ENCODE data around the gene BANP. TPM values are rescaled to one million over a fixed set of nuclear protein-coding genes. Genes with fewer than 3 reads are reported as not detected.
"Not testable (repeated sequence)": the region's sequence is repeated elsewhere in the genome, so short reads cannot be mapped to it uniquely, and the experiment has no call there.

Gene BANP
- polyA plus RNA-seq, 3 donors from 2014 or later = 6.3 to 19.4 (median 10.2) TPM

GRCh38 chr16:88121391-88121790, 170.2 kb downstream of the BANP start:
- H3K27ac Mint-ChIP-seq; H3K9me3 Mint-ChIP-seq; DNase-seq; H3K36me3 Mint-ChIP-seq; H3K4me3 Mint-ChIP-seq; H3K27me3 Mint-ChIP-seq (ENCODE audit: low read depth in 3 of 3); H3K4me1 Mint-ChIP-seq: not testable (repeated sequence)

GRCh38 chr16:88121886-88122580, 170.8 kb downstream of the BANP start:
- Mint-ChIP-seq H3K36me3 (no peaks in the 10 kb centered on the region), H3K27ac (no peak overlapping the region), H3K9me3 (no peaks in the 10 kb centered on the region), H3K27me3 (ENCODE audit: low read depth in 3 of 3) (peaks cover 0 to 2% (median 1%) of the 10 kb centered on the region in 3 donors), H3K4me1 (no peaks in the 10 kb centered on the region), H3K4me3 (no peak overlapping the region)
- DNase-seq = no peak

Other genes starting within 250 kb of the BANP start
- gene KLHDC4, start 185.4 kb upstream of the BANP start, polyA plus RNA-seq = 10 to 100 TPM; 52.0 to 70.0 (median 61.0) TPM
- gene SLC7A5, start 81.9 kb upstream of the BANP start, polyA plus RNA-seq = 1 to 10 TPM; 2.6 to 7.3 (median 4.2) TPM
- gene CA5A, start 14.9 kb upstream of the BANP start, polyA plus RNA-seq = not detected